ENCODE data around the gene CASR. TPM values are rescaled to one million over a fixed set of nuclear protein-coding genes. Genes with fewer than 3 reads are reported as not detected.

Gene CASR, protein sequence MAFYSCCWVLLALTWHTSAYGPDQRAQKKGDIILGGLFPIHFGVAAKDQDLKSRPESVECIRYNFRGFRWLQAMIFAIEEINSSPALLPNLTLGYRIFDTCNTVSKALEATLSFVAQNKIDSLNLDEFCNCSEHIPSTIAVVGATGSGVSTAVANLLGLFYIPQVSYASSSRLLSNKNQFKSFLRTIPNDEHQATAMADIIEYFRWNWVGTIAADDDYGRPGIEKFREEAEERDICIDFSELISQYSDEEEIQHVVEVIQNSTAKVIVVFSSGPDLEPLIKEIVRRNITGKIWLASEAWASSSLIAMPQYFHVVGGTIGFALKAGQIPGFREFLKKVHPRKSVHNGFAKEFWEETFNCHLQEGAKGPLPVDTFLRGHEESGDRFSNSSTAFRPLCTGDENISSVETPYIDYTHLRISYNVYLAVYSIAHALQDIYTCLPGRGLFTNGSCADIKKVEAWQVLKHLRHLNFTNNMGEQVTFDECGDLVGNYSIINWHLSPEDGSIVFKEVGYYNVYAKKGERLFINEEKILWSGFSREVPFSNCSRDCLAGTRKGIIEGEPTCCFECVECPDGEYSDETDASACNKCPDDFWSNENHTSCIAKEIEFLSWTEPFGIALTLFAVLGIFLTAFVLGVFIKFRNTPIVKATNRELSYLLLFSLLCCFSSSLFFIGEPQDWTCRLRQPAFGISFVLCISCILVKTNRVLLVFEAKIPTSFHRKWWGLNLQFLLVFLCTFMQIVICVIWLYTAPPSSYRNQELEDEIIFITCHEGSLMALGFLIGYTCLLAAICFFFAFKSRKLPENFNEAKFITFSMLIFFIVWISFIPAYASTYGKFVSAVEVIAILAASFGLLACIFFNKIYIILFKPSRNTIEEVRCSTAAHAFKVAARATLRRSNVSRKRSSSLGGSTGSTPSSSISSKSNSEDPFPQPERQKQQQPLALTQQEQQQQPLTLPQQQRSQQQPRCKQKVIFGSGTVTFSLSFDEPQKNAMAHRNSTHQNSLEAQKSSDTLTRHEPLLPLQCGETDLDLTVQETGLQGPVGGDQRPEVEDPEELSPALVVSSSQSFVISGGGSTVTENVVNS
- total RNA-seq (2014; rRNA removed) (not detected in 2 replicates), Bru-seq, nascent RNA (percentile 2 among the genes with signal in this experiment), BruChase-seq, experiment 1, labeled RNA remaining after a 6-hour chase (percentile 2 among the genes with signal in this experiment), BruChase-seq, experiment 2, labeled RNA remaining after a 2-hour chase (percentile 4 among the genes with signal in this experiment)
- long read RNA-seq, result 0 reads

DNA sequence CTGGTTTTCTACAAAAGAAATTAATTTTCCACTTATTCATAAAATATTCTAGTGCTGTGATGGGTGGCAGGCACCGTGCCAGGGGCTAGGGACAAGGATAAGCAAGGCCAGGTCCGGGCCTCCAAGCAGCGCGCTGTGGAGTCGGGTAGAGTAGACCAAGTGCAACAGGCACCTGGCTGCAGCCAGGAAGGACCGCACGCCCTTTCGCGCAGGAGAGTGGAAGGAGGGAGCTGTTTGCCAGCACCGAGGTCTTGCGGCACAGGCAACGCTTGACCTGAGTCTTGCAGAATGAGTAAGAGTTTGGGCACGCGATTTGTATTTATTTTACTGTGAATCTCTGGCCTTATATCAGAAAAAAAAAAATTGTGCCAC, at the start of gene CASR:
Gene CASR, plus strand, starts transcription at position 148 of the 372 bp plus-strand sequence. CDS start 70,522 bp downstream, outside the sequence.
- Histone ChIP-seq H3K27ac (ENCODE audit: low read length) (no peak within 1 kb of the TSS), H3K36me3 (ENCODE audit: low read depth, low read length) (no peaks in the 10 kb centered on the region), H3K9me3 (ENCODE audit: low read length) (no peaks in the 10 kb centered on the region), H3K79me2 (ENCODE audit: low read length) (no peaks in the 10 kb centered on the region), H3K9ac (ENCODE audit: low read length) (no peak within 1 kb of the TSS), H3K9me2 (replicated peaks; ENCODE audit: low read length) (no peaks in the 10 kb centered on the region), H4K20me1 (ENCODE audit: low read length) (no peaks in the 10 kb centered on the region), H3K4me2 (ENCODE audit: low read length) (no peak within 1 kb of the TSS), H3F3A (ENCODE audit: low read length, unreplicated experiment) (no peaks in the 10 kb centered on the region), H2AFZ (ENCODE audit: low read length) (no peak within 1 kb of the TSS), H3K27me3 (ENCODE audit: low read length) (peaks cover 62% of the 10 kb centered on the region), H3K4me1 (ENCODE audit: insufficient read depth, low read length) (no peaks in the 10 kb centered on the region), H3K4me3 (ENCODE audit: low read length) (no peak within 1 kb of the TSS)
- POLR2A ChIA-PET (ENCODE audit: unreplicated experiment), result no interaction called here
- DNase-seq, result no peak
- TF ChIP-seq, protein P1, sequence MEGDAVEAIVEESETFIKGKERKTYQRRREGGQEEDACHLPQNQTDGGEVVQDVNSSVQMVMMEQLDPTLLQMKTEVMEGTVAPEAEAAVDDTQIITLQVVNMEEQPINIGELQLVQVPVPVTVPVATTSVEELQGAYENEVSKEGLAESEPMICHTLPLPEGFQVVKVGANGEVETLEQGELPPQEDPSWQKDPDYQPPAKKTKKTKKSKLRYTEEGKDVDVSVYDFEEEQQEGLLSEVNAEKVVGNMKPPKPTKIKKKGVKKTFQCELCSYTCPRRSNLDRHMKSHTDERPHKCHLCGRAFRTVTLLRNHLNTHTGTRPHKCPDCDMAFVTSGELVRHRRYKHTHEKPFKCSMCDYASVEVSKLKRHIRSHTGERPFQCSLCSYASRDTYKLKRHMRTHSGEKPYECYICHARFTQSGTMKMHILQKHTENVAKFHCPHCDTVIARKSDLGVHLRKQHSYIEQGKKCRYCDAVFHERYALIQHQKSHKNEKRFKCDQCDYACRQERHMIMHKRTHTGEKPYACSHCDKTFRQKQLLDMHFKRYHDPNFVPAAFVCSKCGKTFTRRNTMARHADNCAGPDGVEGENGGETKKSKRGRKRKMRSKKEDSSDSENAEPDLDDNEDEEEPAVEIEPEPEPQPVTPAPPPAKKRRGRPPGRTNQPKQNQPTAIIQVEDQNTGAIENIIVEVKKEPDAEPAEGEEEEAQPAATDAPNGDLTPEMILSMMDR (conservative IDR thresholded peaks at IDR 0.05; ENCODE audit: low read depth, low read length), result no peak
- TF ChIP-seq EZH2 (IDR thresholded peaks at IDR 0.05; ENCODE audit: low read length, unreplicated experiment) (no peak), EZH2phosphoT487 (IDR thresholded peaks at IDR 0.05; ENCODE audit: borderline replicate concordance, low read length) (no peak)
- ATAC-seq, result no peak
- no TSS peak for BruUV-seq (replicated peaks)
- intact Hi-C loops (cut with micrococcal nuclease), result no loop called here
- CTCF ChIA-PET, result no interaction called here

DNA sequence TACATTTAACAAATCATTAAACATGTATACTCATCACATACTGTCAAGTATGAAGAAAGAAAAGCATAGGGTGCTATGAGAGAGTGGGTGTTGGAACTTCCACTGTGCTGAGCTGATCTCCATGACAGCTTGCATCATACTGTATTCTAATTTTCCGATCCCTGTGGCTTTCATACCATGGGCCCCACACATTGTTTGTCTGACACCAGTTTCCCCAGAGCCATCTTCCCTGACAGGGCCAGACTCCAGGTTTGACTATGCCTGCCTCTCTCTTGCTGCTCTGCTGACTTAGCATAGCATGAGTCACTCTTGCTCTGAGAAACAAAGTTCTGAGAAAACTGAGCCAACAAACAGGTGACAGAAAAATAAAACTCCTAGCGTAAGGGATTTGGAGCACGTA, 37.0 kb upstream of the CASR start:
- CTCF ChIA-PET, result no interaction called here
- BruUV-seq (replicated peaks), result no TSS peak

More for the DNA sequence above, 37.0 kb upstream of the CASR start:
- POLR2A ChIA-PET (ENCODE audit: unreplicated experiment), result no interaction called here
- H3K9me3 ChIP-seq (ENCODE audit: low read length), result no peaks in the 10 kb centered on the region
- no peaks in the 10 kb centered on the region for H4K20me1 ChIP-seq (ENCODE audit: low read length)
- no peak overlapping the region for H3K9ac ChIP-seq (ENCODE audit: low read length)
- no peaks in the 10 kb centered on the region for H3K4me1 ChIP-seq (ENCODE audit: insufficient read depth, low read length)
- H2AFZ ChIP-seq (ENCODE audit: low read length), result no peak overlapping the region
- peaks cover 6% of the 10 kb centered on the region; the same call in 1 of the 2 replicates for H3K27me3 ChIP-seq (ENCODE audit: low read length)
- H3K9me2 ChIP-seq (replicated peaks; ENCODE audit: low read length), result no peaks in the 10 kb centered on the region
- H3K4me3 ChIP-seq (ENCODE audit: low read length), result no peak overlapping the region
- intact Hi-C loops (cut with micrococcal nuclease), result no loop called here
- no peak for TF ChIP-seq EZH2phosphoT487 (IDR thresholded peaks at IDR 0.05; ENCODE audit: borderline replicate concordance, low read length)
- no peak for TF ChIP-seq EZH2 (IDR thresholded peaks at IDR 0.05; ENCODE audit: low read length, unreplicated experiment)
- TF ChIP-seq, protein P1 (conservative IDR thresholded peaks at IDR 0.05; ENCODE audit: low read depth, low read length), result no peak
- H3K27ac ChIP-seq (ENCODE audit: low read length), result no peak overlapping the region
- DNase-seq, result no peak
- no peak; the same call in 1 of the 2 replicates for ATAC-seq
- H3K36me3 ChIP-seq (ENCODE audit: low read depth, low read length), result no peaks in the 10 kb centered on the region
- H3K4me2 ChIP-seq (ENCODE audit: low read length), result no peak overlapping the region
- no peaks in the 10 kb centered on the region for H3F3A ChIP-seq (ENCODE audit: low read length, unreplicated experiment)
- no peaks in the 10 kb centered on the region for H3K79me2 ChIP-seq (ENCODE audit: low read length)

Measured in PC-3 (cell line).